LNCaP clone FGC (cell line): Measurements from ENCODE around the gene EMX1.

Experiments
- DNase-seq: peaks from one replicate; pipeline ENCODE4 v3.0.0-alpha.2; 2011; ENCODE audit warnings: low read depth
- H3K4me3 ChIP-seq: 2 replicates; pipeline ENCODE4 v1.5.1; 2011; ENCODE audit warnings: mild to moderate bottlenecking, low read depth, low read length, control low read depth
- CTCF ChIP-seq: IDR thresholded peaks from 2 replicates; pipeline ENCODE4 v1.5.1; 2012; ENCODE audit warnings: mild to moderate bottlenecking; ENCODE audit not compliant: control insufficient read depth, insufficient read depth; ENCODE audit errors: extremely low read depth

EMX1 gene

DNA sequence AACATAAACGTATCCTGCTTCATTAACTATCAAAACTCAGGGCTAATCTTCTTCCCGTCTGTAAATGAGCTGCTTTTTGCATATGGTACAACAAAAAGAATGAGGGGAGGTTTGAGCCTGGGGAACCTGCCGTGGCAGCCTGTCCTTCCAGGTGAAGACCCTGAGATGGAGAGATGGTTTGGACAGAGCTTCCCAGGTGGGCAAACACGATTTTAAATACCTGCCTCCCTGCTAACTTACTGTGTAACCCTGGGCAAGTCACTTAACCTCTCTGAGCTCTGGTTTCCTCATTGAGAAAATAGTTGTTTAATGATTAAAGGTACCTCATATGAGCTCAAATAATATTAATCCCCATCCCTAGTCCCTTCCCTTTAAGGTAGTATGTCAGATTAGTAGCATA, 9.0 kb downstream of the EMX1 start:
- no peak for TF ChIP-seq CTCF
- DNase-seq, result no peak
- no peak overlapping the region for H3K4me3 ChIP-seq

DNA sequence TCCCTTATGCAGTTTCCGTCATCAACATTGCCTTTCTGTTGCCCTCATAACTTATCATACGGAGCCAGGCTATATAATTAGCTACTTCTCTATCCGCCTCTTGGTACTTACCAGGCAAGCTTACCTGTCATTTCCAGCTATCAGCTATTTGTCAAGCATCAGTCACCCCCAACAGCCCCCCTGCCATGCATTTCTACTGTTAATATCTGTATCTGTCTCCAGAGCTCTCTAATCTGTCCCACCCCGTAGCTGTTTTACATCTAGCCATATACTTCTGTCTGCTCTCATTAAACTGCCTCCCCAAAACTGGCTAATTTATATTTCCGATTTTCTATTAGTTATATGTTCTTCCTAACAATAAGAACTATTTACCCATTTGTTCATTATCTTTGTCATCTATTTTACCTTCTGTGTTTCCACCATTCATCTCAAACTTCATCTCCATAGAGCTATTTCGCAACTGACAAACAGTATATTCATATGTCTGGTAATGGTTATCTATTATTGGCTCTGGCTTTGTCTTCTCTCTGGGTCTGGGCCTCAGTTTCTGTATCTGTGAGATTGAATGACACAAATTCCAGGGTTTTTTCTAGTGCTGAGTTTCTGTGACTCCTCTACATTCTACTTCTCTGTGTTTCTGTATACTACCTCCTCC, 9.6 kb downstream of the EMX1 start:
- no peak for DNase-seq
- TF ChIP-seq CTCF, result no peak

DNA sequence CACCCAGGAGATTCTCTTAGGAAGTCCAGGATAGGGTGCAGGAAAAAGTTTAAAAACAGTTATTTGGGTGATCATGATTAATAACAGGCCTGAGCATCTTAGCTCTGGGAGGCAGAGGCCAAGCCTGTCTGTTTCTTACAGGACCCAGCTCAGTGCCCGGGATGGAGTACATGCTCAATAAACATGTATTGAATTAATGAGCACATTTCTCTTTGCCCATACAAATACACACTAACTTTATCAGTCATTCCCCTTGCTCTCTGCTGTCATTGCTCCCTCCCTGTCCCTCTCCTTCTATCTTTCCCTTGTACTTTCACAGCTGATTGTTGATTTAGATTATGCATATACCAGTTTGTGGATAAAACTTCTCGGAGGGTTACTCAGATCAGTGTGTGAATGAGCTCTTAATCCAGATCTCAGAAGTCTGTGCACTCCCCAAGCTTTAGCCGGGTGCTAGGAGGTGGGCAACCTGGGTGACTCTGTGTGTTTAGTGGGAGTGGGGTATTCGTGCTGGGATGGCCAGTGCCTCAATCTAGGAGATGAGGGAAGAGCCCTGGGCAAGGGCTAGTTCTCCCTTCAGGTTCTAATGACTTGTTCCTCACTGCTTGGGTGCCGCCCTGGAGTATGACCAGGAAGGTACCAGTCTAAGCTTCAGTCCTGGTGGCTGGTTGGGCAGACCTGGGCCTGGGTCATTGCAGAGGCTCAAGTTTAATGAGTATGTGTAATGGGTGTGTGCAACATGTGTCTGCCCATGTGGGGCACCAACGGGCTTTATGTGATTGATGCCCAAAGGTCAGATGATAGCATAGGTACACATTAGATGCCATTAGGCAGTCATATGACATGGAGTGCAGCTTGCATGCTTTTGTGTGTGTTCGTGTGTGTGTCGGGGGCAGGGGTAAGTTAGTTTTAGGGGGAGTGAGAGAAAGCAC, 10.6 kb downstream of the EMX1 start:
- DNase-seq, result no peak
- H3K4me3 ChIP-seq, result no peak overlapping the region
- no peak for TF ChIP-seq CTCF

More for the DNA sequence above, 9.6 kb downstream of the EMX1 start:
- H3K4me3 ChIP-seq, result no peak overlapping the region

GRCh38 chr2:72929010-72929409, 11.7 kb downstream of the EMX1 start:
- no peak for TF ChIP-seq CTCF
- DNase-seq, result no peak
- no peak overlapping the region for H3K4me3 ChIP-seq

- TF ChIP-seq CTCF, result no peak
- no peak for DNase-seq
- H3K4me3 ChIP-seq, result no peak overlapping the region
Observed at GRCh38 chr2:72931280-72931910, 14.1 kb downstream of the EMX1 start.

DNA sequence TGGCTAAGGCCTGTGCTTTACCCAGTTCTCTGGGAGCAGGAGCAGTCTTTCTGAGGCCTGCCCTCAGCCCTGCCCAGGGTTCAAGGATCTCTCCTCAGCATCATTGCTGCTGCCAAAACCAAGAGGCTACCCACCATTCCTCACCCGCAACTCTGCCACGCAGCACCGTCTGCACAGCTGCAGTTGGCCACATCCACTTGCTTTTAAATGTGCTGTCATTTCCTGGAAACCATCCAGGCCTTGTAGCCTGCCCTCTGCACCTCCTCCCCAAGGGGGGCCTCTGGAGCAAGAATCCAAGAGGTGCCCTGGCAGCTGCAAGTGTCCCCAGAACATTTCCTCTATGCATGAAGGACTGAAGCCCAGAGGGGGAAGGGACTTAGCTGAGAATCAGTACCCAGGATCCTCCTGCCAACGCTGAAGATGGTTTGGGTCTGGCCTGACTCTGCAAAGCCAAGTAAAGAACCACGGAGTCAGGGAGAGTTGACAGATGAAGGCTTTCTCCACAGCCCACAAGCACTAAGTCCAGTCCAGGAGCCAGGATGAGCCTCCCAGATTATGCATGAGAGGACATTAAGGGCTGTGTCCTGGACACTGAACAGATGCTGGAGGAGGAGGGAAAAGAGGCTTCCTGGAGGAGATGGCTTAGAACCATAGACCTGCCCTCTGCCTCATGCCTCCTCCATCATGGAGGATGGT, 14.9 kb downstream of the EMX1 start:
- no peak for DNase-seq
- TF ChIP-seq CTCF, result no peak
- H3K4me3 ChIP-seq, result no peak overlapping the region
